Activated T-cell treated with anti-CD3 and anti-CD28 coated beads for 4 hours (primary cell): Measurements from ENCODE around the gene SLAMF8.

Experiments used
- DNase-seq: peaks from one replicate; pipeline ENCODE4 v3.0.0-alpha.2; 2020

The SLAMF8 gene

GRCh38 chr1:159849626-159850366 is 23.1 kb downstream of the SLAMF8 start:
- no peak for DNase-seq

DNA sequence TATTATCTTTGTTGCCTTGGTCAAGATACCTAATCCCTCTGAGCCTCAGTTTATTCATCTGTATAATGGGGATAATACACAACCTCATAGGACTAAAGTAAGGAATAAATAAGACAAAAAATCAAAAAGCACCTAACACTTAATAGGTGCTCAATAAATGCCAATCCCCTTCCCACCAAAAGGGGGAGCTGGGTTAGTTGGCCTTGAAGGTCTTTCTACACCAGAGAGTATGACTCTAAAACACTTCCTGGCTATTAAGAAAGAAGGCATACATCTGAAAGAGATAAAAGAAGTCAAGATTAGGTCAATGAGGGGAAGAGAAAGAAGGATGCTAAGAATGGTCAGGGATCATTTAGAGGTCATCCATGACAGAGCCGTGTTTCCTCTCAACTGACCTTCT is 24.7 kb downstream of the SLAMF8 start:
- no peak for DNase-seq

GRCh38 chr1:159853417-159854115 is 26.9 kb downstream of the SLAMF8 start:
- DNase-seq, result no peak

- peak; percentile 3 for DNase-seq
These were observed 27.5 kb downstream of the SLAMF8 start for GRCh38 chr1:159854116-159854692.

GRCh38 chr1:159854693-159855192 is 28.1 kb downstream of the SLAMF8 start:
- peak; percentile 47 for DNase-seq

DNA sequence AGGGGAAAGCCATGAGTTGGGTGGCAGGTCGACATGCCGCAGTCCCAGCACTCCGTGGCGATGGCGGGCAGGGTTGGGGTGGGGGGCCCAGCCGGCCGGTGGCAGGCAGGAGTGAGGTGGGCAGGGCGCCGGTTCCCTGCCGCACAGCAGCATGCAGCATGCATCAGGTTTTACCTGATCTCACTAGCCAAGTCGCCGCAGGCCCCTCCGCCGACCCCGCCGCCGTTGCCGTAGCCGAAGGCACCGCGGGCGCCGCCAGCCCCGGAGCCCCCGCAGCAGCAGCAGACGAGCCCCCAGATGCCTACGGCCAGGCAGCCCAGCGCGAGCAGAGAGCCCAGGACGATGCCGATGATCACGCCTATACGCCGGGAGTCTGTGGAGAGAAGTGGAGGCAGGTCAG is 29.0 kb downstream of the SLAMF8 start:
- DNase-seq, result no peak

GRCh38 chr1:159856576-159856975 is 29.9 kb downstream of the SLAMF8 start:
- no peak for DNase-seq

GRCh38 chr1:159857889-159858288 is 31.2 kb downstream of the SLAMF8 start:
- no peak for DNase-seq

- no peak for DNase-seq
These were observed 33.2 kb downstream of the SLAMF8 start for GRCh38 chr1:159859767-159860322.

- no peak for DNase-seq
These were observed 33.8 kb downstream of the SLAMF8 start for GRCh38 chr1:159860456-159860855.

DNA sequence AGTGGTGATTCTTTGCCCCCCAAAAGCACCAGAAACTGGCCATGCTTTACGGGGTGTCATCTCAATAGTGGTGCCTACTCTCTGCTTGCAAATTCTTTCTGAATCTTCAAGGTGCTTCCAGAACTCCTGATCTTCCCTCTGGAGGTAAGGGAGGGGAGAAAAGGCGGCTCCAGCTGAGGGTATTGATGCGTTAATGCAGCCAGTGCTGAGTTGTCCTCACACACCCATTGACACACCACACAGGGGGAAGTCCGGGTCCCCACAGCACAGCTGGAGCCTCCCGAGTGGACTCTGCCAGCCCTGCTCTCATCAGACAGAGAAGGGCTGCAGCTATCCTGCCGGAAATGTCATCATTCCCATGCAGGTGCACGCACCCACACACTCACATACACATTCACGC is 34.5 kb downstream of the SLAMF8 start:
- no peak for DNase-seq

DNA sequence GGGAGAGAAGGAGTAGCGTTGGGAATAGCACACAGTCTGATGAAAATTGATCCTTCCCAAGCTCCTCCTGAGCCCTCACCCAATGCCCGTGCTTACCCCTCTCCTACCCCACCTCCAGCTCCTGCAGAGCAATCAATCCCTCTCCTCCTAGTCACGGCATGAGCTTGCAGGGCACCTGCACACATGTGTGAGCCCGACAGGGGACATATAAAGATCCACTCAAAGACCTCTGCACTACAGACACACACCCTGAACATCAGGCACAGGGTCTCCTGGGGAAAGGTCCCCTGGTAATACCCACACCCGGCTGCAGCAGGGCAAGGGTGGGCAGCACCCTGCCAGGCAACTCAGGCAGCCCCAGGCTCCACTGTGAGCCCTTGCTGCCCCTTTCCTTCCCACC is 35.4 kb downstream of the SLAMF8 start:
- DNase-seq, result no peak

GRCh38 chr1:159862557-159862956 is 35.9 kb downstream of the SLAMF8 start, which contains the start of gene VSIG8:
Gene VSIG8, minus strand, starts transcription at chr1:159862657. Its CDS starts 136 bp downstream, at chr1:159862521.
- no peak for DNase-seq

DNA sequence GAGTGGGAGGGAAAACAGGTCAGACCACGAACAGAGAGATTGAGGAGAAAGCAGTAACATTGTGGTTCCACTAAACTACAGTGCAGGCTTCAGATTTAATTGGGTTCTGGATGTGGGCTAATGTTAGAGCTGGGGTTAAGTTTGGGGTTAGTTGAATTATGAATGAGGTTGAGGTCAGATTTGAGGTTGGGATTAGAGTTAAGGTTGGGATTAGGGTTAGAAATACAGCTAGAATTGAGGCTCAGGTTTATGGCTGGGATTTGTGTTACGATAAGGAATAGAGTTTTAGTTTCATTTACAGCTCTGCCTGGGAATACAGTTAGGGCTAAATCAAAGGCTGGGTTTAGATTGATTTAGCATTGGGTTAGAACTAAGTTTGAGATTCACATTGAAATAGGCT is 37.6 kb downstream of the SLAMF8 start:
- no peak for DNase-seq

DNA sequence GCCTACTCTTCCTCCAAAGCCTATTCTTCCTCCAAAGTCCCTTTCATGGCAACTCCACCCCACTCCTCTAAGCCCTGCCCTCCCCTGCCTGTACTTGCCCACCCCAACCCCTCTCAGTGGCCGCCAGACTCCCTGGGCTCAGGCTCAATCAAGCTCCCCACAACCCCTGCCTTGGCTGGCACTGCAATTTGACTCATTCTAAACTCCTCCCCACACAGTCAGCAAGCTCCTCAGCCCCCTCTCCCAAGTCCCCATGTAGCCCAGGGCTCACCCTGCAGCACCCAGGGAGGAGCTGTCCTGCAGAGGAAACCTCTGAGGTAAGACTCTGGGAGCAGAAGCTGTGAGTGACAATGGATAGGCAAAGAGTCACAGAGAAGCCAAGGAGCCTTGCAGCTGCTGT is 39.4 kb downstream of the SLAMF8 start:
- no peak for DNase-seq

DNA sequence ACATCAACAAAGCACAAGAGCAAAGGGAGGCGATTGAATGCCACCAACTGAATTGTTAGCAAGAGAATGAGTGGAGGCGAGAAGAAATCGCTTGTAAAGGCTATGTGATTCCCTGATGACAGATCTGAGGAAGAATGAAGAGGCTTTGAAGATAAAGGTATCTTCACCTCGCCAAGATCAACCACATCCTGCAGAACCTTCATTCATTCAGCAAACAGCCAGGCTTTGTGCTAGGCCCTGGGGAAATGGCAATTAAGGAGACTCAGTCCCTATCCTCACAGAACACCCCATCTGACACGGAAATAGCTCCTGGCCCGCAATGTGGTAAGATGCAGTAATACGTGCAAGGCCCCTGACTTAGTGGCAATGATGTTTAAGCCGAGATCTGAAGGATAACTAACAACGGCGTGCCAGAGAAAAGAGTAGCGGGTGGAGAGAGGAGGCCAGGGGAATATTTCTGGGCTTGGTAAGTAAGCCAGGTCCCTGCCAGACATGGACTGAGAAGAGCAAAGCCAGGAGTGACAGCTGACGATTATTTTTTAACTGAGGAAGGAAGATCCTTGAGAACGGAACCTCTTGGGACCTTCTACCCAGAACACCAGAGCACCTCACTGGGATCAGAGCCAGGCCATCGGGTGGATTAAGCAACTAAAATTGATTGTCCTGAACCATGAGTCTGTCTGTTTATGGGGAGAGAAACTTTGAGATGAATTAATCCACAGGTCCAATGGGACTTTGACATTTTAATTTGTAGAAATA is 40.4 kb downstream of the SLAMF8 start:
- DNase-seq, result no peak

- no peak for DNase-seq
These were observed 41.0 kb downstream of the SLAMF8 start for GRCh38 chr1:159867664-159868026.

DNA sequence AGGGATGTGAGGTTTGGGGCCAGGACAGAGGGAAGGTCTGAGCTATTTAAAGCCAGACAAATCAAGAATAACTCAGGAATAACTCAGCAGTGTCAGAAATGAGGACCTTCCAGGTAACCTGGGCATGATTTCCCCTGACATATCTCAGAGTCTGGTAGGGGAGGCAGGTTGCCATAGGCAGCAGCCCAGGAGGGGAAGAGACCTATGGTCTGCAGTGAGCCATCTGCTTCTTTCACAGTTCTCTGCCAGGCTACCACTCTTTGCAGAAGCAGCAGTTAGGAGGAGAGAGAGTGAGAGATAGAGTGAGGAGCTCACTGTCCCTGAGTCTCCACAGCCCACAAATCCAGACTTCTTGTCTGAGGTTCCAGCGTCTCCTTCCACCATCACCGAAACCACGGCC is 42.1 kb downstream of the SLAMF8 start:
- no peak for DNase-seq

GRCh38 chr1:159869173-159869572 is 42.5 kb downstream of the SLAMF8 start:
- no peak for DNase-seq

DNA sequence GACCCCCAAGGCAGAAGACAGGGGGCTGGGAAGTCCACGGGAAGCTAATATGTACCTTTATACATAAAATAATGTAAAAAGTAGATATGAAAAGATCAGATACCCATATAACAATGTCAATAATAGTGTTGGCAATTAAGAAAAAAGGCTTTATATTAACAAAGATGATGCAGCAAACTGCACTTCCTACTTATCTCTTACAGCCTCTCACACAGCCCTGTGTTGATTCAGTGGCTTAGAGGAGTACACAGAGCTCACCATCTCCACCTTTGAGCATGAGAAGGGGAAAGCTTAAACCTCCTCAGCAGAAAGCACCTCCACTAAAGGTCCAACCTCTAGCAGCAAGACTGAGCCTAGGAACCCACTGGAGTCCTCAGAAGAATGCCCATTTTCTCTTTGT is 42.9 kb downstream of the SLAMF8 start:
- DNase-seq, result no peak

- no peak for DNase-seq
These were observed 44.0 kb downstream of the SLAMF8 start for GRCh38 chr1:159870704-159871103.

GRCh38 chr1:159872891-159873290 is 46.2 kb downstream of the SLAMF8 start:
- no peak for DNase-seq
